GM19395 (cell line): ENCODE measurements around the gene ZNF746.

Experiments
- ATAC-seq: cut with Tn5 transposase; IDR thresholded peaks from one replicate; pipeline ENCODE4 v1.9.1; 2021; ENCODE audit warnings: mild to moderate bottlenecking, moderate library complexity; ENCODE audit not compliant: unreplicated experiment

The ZNF746 gene

GRCh38 chr7:149430192-149430591 lies 67.4 kb downstream of the ZNF746 start:
- ATAC-seq: no peak

GRCh38 chr7:149427893-149428292 lies 69.7 kb downstream of the ZNF746 start:
- no peak for ATAC-seq

- ATAC-seq: no peak
Measured at GRCh38 chr7:149427096-149427680, 70.4 kb downstream of the ZNF746 start.

GRCh38 chr7:149423449-149424110 lies 74.0 kb downstream of the ZNF746 start:
- ATAC-seq: no peak

GRCh38 chr7:149422914-149423301 lies 74.7 kb downstream of the ZNF746 start:
- no peak for ATAC-seq
